Skeletal muscle satellite cell (primary cell): ENCODE measurements around the gene SPTLC2.
A peak's percentile ranks its signal among the peaks of the same experiment; 100 is the strongest.

Experiments used
- H3K27me3 ChIP-seq: 2 replicates; pipeline ENCODE4 v1.7.0; 2013; ENCODE audit warnings: low read length; ENCODE audit not compliant: control insufficient read depth, insufficient read depth
- H3K36me3 ChIP-seq: 2 replicates; pipeline ENCODE4 v1.7.0; 2013; ENCODE audit warnings: mild to moderate bottlenecking, control low read depth, low read length; ENCODE audit not compliant: insufficient read depth
- H3K4me1 ChIP-seq: 2 replicates; pipeline ENCODE4 v1.7.0; 2013; ENCODE audit warnings: low read length; ENCODE audit not compliant: control insufficient read depth, insufficient read depth
- H3K4me2 ChIP-seq: 2 replicates; pipeline ENCODE4 v1.7.0; 2013; ENCODE audit warnings: mild to moderate bottlenecking, low read length
- H3K4me3 ChIP-seq: 2 replicates; pipeline ENCODE4 v1.7.0; 2013; ENCODE audit warnings: low read length
- H3K9ac ChIP-seq: 2 replicates; pipeline ENCODE4 v1.7.0; 2013; ENCODE audit warnings: mild to moderate bottlenecking, low read depth, low read length, moderate library complexity
- H3K9me3 ChIP-seq: replicated peaks from 2 replicates; pipeline ENCODE4 v1.7.0; 2013; ENCODE audit warnings: mild to moderate bottlenecking, control low read depth, low read length

The SPTLC2 gene

GRCh38 chr14:77582511-77582910 lies 33.9 kb downstream of the SPTLC2 start:
- no peaks in the 10 kb centered on the region for H3K27me3 ChIP-seq
- no peak overlapping the region for H3K9ac ChIP-seq
- H3K4me2 ChIP-seq: peak overlapping the region; percentile 23
- peaks cover 52% of the 10 kb centered on the region for H3K4me1 ChIP-seq
- no peaks in the 10 kb centered on the region for H3K9me3 ChIP-seq
- H3K36me3 ChIP-seq: no peaks in the 10 kb centered on the region
- no peak overlapping the region for H3K4me3 ChIP-seq

- Histone ChIP-seq H3K4me1 (peaks cover 52% of the 10 kb centered on the region), H3K9me3 (no peaks in the 10 kb centered on the region), H3K27me3 (no peaks in the 10 kb centered on the region), H3K4me2 (peak overlapping the region; percentile 79), H3K9ac (peak overlapping the region; percentile 55), H3K36me3 (no peaks in the 10 kb centered on the region), H3K4me3 (peak overlapping the region; percentile 48)
Measured at GRCh38 chr14:77580964-77581505, 35.4 kb downstream of the SPTLC2 start.

- Histone ChIP-seq H3K36me3 (peaks cover 5% of the 10 kb centered on the region), H3K4me3 (peak overlapping the region; percentile 48), H3K9me3 (no peaks in the 10 kb centered on the region), H3K4me1 (peaks cover 52% of the 10 kb centered on the region), H3K9ac (peak overlapping the region; percentile 55), H3K4me2 (peak overlapping the region; percentile 79), H3K27me3 (no peaks in the 10 kb centered on the region)
Measured at GRCh38 chr14:77580477-77580876, 36.0 kb downstream of the SPTLC2 start.

- H3K4me2 ChIP-seq: no peak overlapping the region
- no peak overlapping the region for H3K4me3 ChIP-seq
- peaks cover 49% of the 10 kb centered on the region for H3K4me1 ChIP-seq
Measured at GRCh38 chr14:77579780-77580179, 36.7 kb downstream of the SPTLC2 start.

GRCh38 chr14:77579065-77579464 lies 37.4 kb downstream of the SPTLC2 start:
- Histone ChIP-seq H3K36me3 (peaks cover 8% of the 10 kb centered on the region), H3K4me3 (no peak overlapping the region), H3K27me3 (no peaks in the 10 kb centered on the region), H3K9ac (peak overlapping the region; percentile 15), H3K9me3 (no peaks in the 10 kb centered on the region), H3K4me2 (peak overlapping the region; percentile 14), H3K4me1 (peaks cover 46% of the 10 kb centered on the region)

More at GRCh38 chr14:77579780-77580179, 36.7 kb downstream of the SPTLC2 start:
- peak overlapping the region; percentile 15 for H3K9ac ChIP-seq
- H3K36me3 ChIP-seq: peaks cover 8% of the 10 kb centered on the region
- H3K9me3 ChIP-seq: no peaks in the 10 kb centered on the region
- no peaks in the 10 kb centered on the region for H3K27me3 ChIP-seq

- H3K4me3 ChIP-seq: no peak overlapping the region
- no peaks in the 10 kb centered on the region for H3K27me3 ChIP-seq
- H3K4me1 ChIP-seq: peaks cover 20% of the 10 kb centered on the region
- peaks cover 11% of the 10 kb centered on the region for H3K36me3 ChIP-seq
- no peak overlapping the region for H3K9ac ChIP-seq
- H3K9me3 ChIP-seq: no peaks in the 10 kb centered on the region
- H3K4me2 ChIP-seq: no peak overlapping the region
Measured at GRCh38 chr14:77574446-77575115, 41.9 kb downstream of the SPTLC2 start.

GRCh38 chr14:77573964-77574363 lies 42.5 kb downstream of the SPTLC2 start:
- Histone ChIP-seq H3K36me3 (peaks cover 16% of the 10 kb centered on the region), H3K4me2 (no peak overlapping the region), H3K9me3 (no peaks in the 10 kb centered on the region)

GRCh38 chr14:77570706-77571268 lies 45.6 kb downstream of the SPTLC2 start:
- Histone ChIP-seq H3K4me1 (peaks cover 10% of the 10 kb centered on the region), H3K9ac (no peak overlapping the region), H3K27me3 (no peaks in the 10 kb centered on the region), H3K4me3 (no peak overlapping the region), H3K36me3 (peaks cover 26% of the 10 kb centered on the region), H3K9me3 (no peaks in the 10 kb centered on the region), H3K4me2 (no peak overlapping the region)

More at GRCh38 chr14:77573964-77574363, 42.5 kb downstream of the SPTLC2 start:
- H3K4me1 ChIP-seq: peaks cover 14% of the 10 kb centered on the region
- H3K4me3 ChIP-seq: no peak overlapping the region
- no peaks in the 10 kb centered on the region for H3K27me3 ChIP-seq
- H3K9ac ChIP-seq: no peak overlapping the region

GRCh38 chr14:77565994-77566305 lies 50.5 kb downstream of the SPTLC2 start:
- H3K9ac ChIP-seq: no peak overlapping the region
- no peak overlapping the region for H3K4me2 ChIP-seq
- no peaks in the 10 kb centered on the region for H3K9me3 ChIP-seq
- H3K36me3 ChIP-seq: peaks cover 24% of the 10 kb centered on the region
- no peaks in the 10 kb centered on the region for H3K27me3 ChIP-seq
- H3K4me3 ChIP-seq: no peak overlapping the region
- H3K4me1 ChIP-seq: peaks cover 28% of the 10 kb centered on the region

GRCh38 chr14:77565289-77565993 lies 51.0 kb downstream of the SPTLC2 start:
- H3K9ac ChIP-seq: no peak overlapping the region
- H3K36me3 ChIP-seq: peaks cover 29% of the 10 kb centered on the region
- no peak overlapping the region for H3K4me3 ChIP-seq

GRCh38 chr14:77562681-77563080 lies 53.8 kb downstream of the SPTLC2 start:
- no peaks in the 10 kb centered on the region for H3K27me3 ChIP-seq
- H3K4me3 ChIP-seq: peak overlapping the region; percentile 0
- peak overlapping the region; percentile 41 for H3K4me2 ChIP-seq
- peak overlapping the region; percentile 82 for H3K9ac ChIP-seq
- H3K4me1 ChIP-seq: peaks cover 34% of the 10 kb centered on the region
- peaks cover 21% of the 10 kb centered on the region for H3K36me3 ChIP-seq
- no peaks in the 10 kb centered on the region for H3K9me3 ChIP-seq

More at GRCh38 chr14:77565289-77565993, 51.0 kb downstream of the SPTLC2 start:
- H3K27me3 ChIP-seq: no peaks in the 10 kb centered on the region
- no peaks in the 10 kb centered on the region for H3K9me3 ChIP-seq
- peaks cover 28% of the 10 kb centered on the region for H3K4me1 ChIP-seq
- H3K4me2 ChIP-seq: no peak overlapping the region
